Ovary (tissue), 3 donors: ENCODE data around the gene HSD11B1.

Experiments
- CTCF ChIP-seq, 3 donors: fragments of 450-650 bp in 2 of 3; fragments of 200-600 bp in 1 of 3; IDR thresholded peaks; one replicate each; pipeline versions ENCODE4 v1.5.1 to v1.8.0; 2016 to 2022; ENCODE audit warnings: antibody characterized with exemption in 3 of 3, mild to moderate bottlenecking in 1 of 3
- EP300 ChIP-seq: sonication (generic); formaldehyde crosslinking; IDR thresholded peaks from one replicate; pipeline ENCODE4 v1.6.1; 2017; ENCODE audit warnings: antibody characterized with exemption
- donor health status: DM: no; HTN: no; CAD: no.

GRCh38 chr1:209723756-209724693, 19.4 kb downstream of the HSD11B1 start:
- TF ChIP-seq EP300 (no peak), CTCF (IDR thresholded peaks at IDR 0.05) (no peak)
